Fibroblast of lung (primary cell): Measurements from ENCODE around the gene LINC01488. TPM values are rescaled to one million over a fixed set of nuclear protein-coding genes. Genes with fewer than 3 reads are reported as not detected.

Source experiments
- DNase-seq, 2 donors: peaks; one replicate each; pipeline versions ENCODE4 v3.0.0 to v3.0.0-alpha.2; 2010; ENCODE audit warnings: low read depth in 2 of 2
- H2AFZ ChIP-seq: 2 replicates; pipeline ENCODE4 v1.5.1; 2012; ENCODE audit warnings: low read length, control low read depth, inconsistent platforms
- H3K27ac ChIP-seq: 2 replicates; pipeline ENCODE4 v1.5.1; 2011; ENCODE audit warnings: low read length, control low read depth; ENCODE audit not compliant: insufficient read depth
- H3K27me3 ChIP-seq: 2 replicates; pipeline ENCODE4 v1.5.1; 2011; ENCODE audit warnings: mild to moderate bottlenecking, low read length; ENCODE audit not compliant: control insufficient read depth, insufficient read depth
- H3K36me3 ChIP-seq: 2 replicates; pipeline ENCODE4 v1.5.1; 2011; ENCODE audit warnings: low read length; ENCODE audit not compliant: control insufficient read depth, insufficient read depth
- H3K4me1 ChIP-seq: 2 replicates; pipeline ENCODE4 v1.5.1; 2011; ENCODE audit warnings: low read length; ENCODE audit not compliant: control insufficient read depth, insufficient read depth; ENCODE audit errors: extremely low read depth
- H3K4me2 ChIP-seq: 2 replicates; pipeline ENCODE4 v1.5.1; 2011; ENCODE audit warnings: low read length, control low read depth; ENCODE audit not compliant: insufficient read depth; ENCODE audit errors: extremely low read depth
- H3K4me3 ChIP-seq, 4 experiments: fragments of 200-600 bp in 1 of 4; sonication (generic) in 1 of 4; replicated peaks in 1 of 4; 2 replicates each; pipeline ENCODE4 v1.5.1; 2011 to 2016; ENCODE audit warnings: low read length in 4 of 4, low read depth in 3 of 4, mild to moderate bottlenecking in 3 of 4, control low read depth in 2 of 4, inconsistent platforms in 1 of 4, mixed read lengths in 1 of 4; ENCODE audit not compliant: insufficient read depth in 1 of 4; ENCODE audit errors: control extremely low read depth in 1 of 4
- H3K79me2 ChIP-seq: 2 replicates; pipeline ENCODE4 v1.5.1; 2012; ENCODE audit warnings: mild to moderate bottlenecking, low read length, inconsistent platforms; ENCODE audit not compliant: control insufficient read depth, insufficient read depth
- H3K9ac ChIP-seq: 2 replicates; pipeline ENCODE4 v1.5.1; 2011; ENCODE audit warnings: mild to moderate bottlenecking, low read length, control low read depth; ENCODE audit not compliant: insufficient read depth
- H3K9me3 ChIP-seq: 2 replicates; pipeline ENCODE4 v1.5.1; 2012; ENCODE audit warnings: low read depth, low read length; ENCODE audit not compliant: control insufficient read depth, insufficient read depth
- H4K20me1 ChIP-seq: 2 replicates; pipeline ENCODE4 v1.5.1; 2011; ENCODE audit warnings: low read length; ENCODE audit not compliant: control insufficient read depth, insufficient read depth; ENCODE audit errors: extremely low read depth
- CTCF ChIP-seq, 2 donors: IDR thresholded peaks in 1 of 2; conservative IDR thresholded peaks in 1 of 2; 1 replicate in 1 of 2; 2 replicates in 1 of 2; pipeline ENCODE4 v1.5.1; 2011 to 2012; ENCODE audit warnings: low read length in 2 of 2, control low read depth in 1 of 2, inconsistent platforms in 1 of 2, low read depth in 1 of 2, mild to moderate bottlenecking in 1 of 2
- EZH2 ChIP-seq: IDR thresholded peaks from 2 replicates; pipeline ENCODE4 v1.5.1; 2012; ENCODE audit warnings: low read length, control low read depth, mild to moderate bottlenecking; ENCODE audit errors: missing control alignments
- polyA plus RNA-seq, 2 donors: library from polyadenylated mRNA; depleted of rRNA in 1 of 2; stranded (reverse) in 1 of 2; unstranded in 1 of 2; fragments of >200 nt; gene quantifications; 2 replicates each; pipeline ENCODE4 v1.2.1, GENCODE V29; 2011 to 2012; ENCODE audit warnings: missing spikeins in 1 of 2
- total RNA-seq: library from RNA; depleted of rRNA; stranded (reverse); fragments of >200 nt; gene quantifications from 2 replicates; pipeline ENCODE4 v1.2.1, GENCODE V29; 2014

Gene LINC01488
- total and polyA plus RNA-seq, 2 donors (not counting 1 experiment from before 2014, with no cell fraction given), result not detected

GRCh38 chr11:69487849-69488542 is 6.5 kb downstream of the LINC01488 start:
- Histone ChIP-seq H3K9ac (no peak overlapping the region), H3K9me3 (no peaks in the 10 kb centered on the region), H3K27me3 (no peaks in the 10 kb centered on the region), H2AFZ (no peak overlapping the region), H3K79me2 (no peaks in the 10 kb centered on the region), H4K20me1 (no peaks in the 10 kb centered on the region), H3K4me1 (no peaks in the 10 kb centered on the region), H3K27ac (no peak overlapping the region), H3K4me3 (no peak overlapping the region), H3K4me2 (no peak overlapping the region), H3K36me3 (no peaks in the 10 kb centered on the region)
- no peak for TF ChIP-seq EZH2
- no peak for TF ChIP-seq CTCF (conservative IDR thresholded peaks at IDR 0.05 in 1 of 2, IDR thresholded peaks at IDR 0.05 in 1 of 2; ENCODE audit: low read depth in 1 of 2, low read length in 2 of 2)
- no peak for DNase-seq

GRCh38 chr11:69488543-69488940 is 7.1 kb downstream of the LINC01488 start:
- no peak for DNase-seq

More at GRCh38 chr11:69488543-69488940, 7.1 kb downstream of the LINC01488 start:
- no peak overlapping the region for H2AFZ ChIP-seq
- no peak overlapping the region for H3K4me3 ChIP-seq
- H3K27ac ChIP-seq, result no peak overlapping the region
- no peaks in the 10 kb centered on the region for H3K79me2 ChIP-seq
- H3K27me3 ChIP-seq, result no peaks in the 10 kb centered on the region
- H3K36me3 ChIP-seq, result no peaks in the 10 kb centered on the region
- no peak overlapping the region for H3K4me2 ChIP-seq
- H3K9me3 ChIP-seq, result no peaks in the 10 kb centered on the region
- H3K4me1 ChIP-seq, result no peaks in the 10 kb centered on the region
- H4K20me1 ChIP-seq, result no peaks in the 10 kb centered on the region
- TF ChIP-seq EZH2 (no peak), CTCF (conservative IDR thresholded peaks at IDR 0.05 in 1 of 2, IDR thresholded peaks at IDR 0.05 in 1 of 2; ENCODE audit: low read depth in 1 of 2, low read length in 2 of 2) (no peak)
- H3K9ac ChIP-seq, result no peak overlapping the region
